ENCODE measurements around the gene RNF151. TPM values are rescaled to one million over a fixed set of nuclear protein-coding genes. Genes with fewer than 3 reads are reported as not detected.

The RNF151 gene
- total and polyA plus RNA-seq, 2 of the 13 experiments (the other 11 are each of a cell fraction or from before 2014, with no cell fraction given): not detected

- 0 out of 2 replicates have a peak, but pooled peaks have one; percentile 29 for TF ChIP-seq ZHX1 (CRISPR knock-in tag; IDR thresholded peaks at IDR 0.05; ENCODE audit: low read depth)
- no peak for TF ChIP-seq ZBTB49 (CRISPR knock-in tag; IDR thresholded peaks at IDR 0.05; ENCODE audit: borderline replicate concordance)
- peak; percentile 69; the same call in 1 of the 2 replicates for TF ChIP-seq ZFP82 (CRISPR knock-in tag; IDR thresholded peaks at IDR 0.05; ENCODE audit: borderline replicate concordance)
- peak; percentile 59; the same call in 1 of the 2 replicates for TF ChIP-seq AKAP8 (CRISPR knock-in tag; IDR thresholded peaks at IDR 0.05)
- TF ChIP-seq ZKSCAN8 (CRISPR knock-in tag; IDR thresholded peaks at IDR 0.05; ENCODE audit: borderline replicate concordance): peak; percentile 31; the same call in 1 of the 2 replicates
- TF ChIP-seq ZNF672 (CRISPR knock-in tag; IDR thresholded peaks at IDR 0.05): no peak
- TF ChIP-seq ZNF484 (CRISPR knock-in tag; IDR thresholded peaks at IDR 0.05; ENCODE audit: borderline replicate concordance, low read depth): no peak
- peak; percentile 59; the same call in 1 of the 2 replicates for TF ChIP-seq TOPORS (CRISPR knock-in tag; IDR thresholded peaks at IDR 0.05)
- TF ChIP-seq HOXA5 (CRISPR knock-in tag; IDR thresholded peaks at IDR 0.05): peak; percentile 79; the same call in 1 of the 2 replicates
- no peak for TF ChIP-seq BATF2 (CRISPR knock-in tag; IDR thresholded peaks at IDR 0.05)
- TF ChIP-seq AHR (CRISPR knock-in tag; IDR thresholded peaks at IDR 0.05): no peak; the same call in 1 of the 2 replicates
- peak; percentile 80 for TF ChIP-seq MXD4 (CRISPR knock-in tag; IDR thresholded peaks at IDR 0.05)
- peak; percentile 71 for TF ChIP-seq ZMAT3 (CRISPR knock-in tag; conservative IDR thresholded peaks at IDR 0.05)
- peak; percentile 89 for TF ChIP-seq ZNF639 (CRISPR knock-in tag; conservative IDR thresholded peaks at IDR 0.05)
- no peak for TF ChIP-seq ZNF576 (CRISPR knock-in tag; IDR thresholded peaks at IDR 0.05)
- no peak for TF ChIP-seq TBL1XR1 (IDR thresholded peaks at IDR 0.05; ENCODE audit: borderline replicate concordance, low read length, partially characterized antibody)
- peak; percentile 65; the same call in 1 of the 2 replicates for TF ChIP-seq TGIF2 (CRISPR knock-in tag; IDR thresholded peaks at IDR 0.05)
- TF ChIP-seq SKI (IDR thresholded peaks at IDR 0.05; ENCODE audit: partially characterized antibody): peak; percentile 48
- TF ChIP-seq YEATS4 (CRISPR knock-in tag; IDR thresholded peaks at IDR 0.05; ENCODE audit: borderline replicate concordance): peak; percentile 91
- TF ChIP-seq ZNF766 (CRISPR knock-in tag; IDR thresholded peaks at IDR 0.05; ENCODE audit: borderline replicate concordance): 0 out of 2 replicates have a peak, but pooled peaks have one; percentile 61
- TF ChIP-seq KAT2B (IDR thresholded peaks at IDR 0.05; ENCODE audit: borderline replicate concordance, low read depth, low read length): no peak
- peak; percentile 64; the same call in 1 of the 2 replicates for TF ChIP-seq RXRA (CRISPR knock-in tag; IDR thresholded peaks at IDR 0.05)
- TF ChIP-seq ELF3 (CRISPR knock-in tag; IDR thresholded peaks at IDR 0.05): peak; percentile 44
Observed at GRCh38 chr16:1959269-1960039, 7.2 kb upstream of the RNF151 start, which contains the start of gene NDUFB10 (continued).

All from HepG2 (cell line).